HG03439 (cell line): ENCODE data around the gene D2HGDH.
"Not testable (repeated sequence)": the region's sequence is repeated elsewhere in the genome, so short reads cannot be mapped to it uniquely, and the experiment has no call there.

Source experiments
- ATAC-seq: cut with Tn5 transposase; IDR thresholded peaks from one replicate; pipeline ENCODE4 v1.9.1; 2021; ENCODE audit warnings: mild to moderate bottlenecking, moderate library complexity; ENCODE audit not compliant: unreplicated experiment

Gene D2HGDH

DNA sequence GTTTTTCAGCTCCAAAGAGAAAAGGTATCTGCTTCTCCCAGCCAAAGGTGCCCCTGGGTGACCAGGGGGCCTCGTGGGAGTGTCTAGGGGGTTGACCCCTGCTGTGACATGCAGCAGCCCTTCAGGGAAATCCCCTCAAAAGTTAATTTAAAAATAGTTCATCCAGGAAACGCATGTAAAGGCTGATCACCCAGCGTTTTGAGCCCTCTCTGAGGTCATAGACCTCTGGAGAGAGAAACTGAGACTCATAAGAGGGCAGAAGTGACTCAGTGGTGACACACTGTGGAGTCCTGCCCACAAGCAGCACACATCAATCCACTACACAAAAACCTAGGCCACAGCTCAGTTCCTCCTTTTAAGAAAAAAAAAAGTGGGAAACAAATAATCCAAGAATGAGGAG, 54.1 kb downstream of the D2HGDH start:
- peak; percentile 77 for ATAC-seq

GRCh38 chr2:241791385-241791784, 57.0 kb downstream of the D2HGDH start:
- not testable (repeated sequence) for ATAC-seq

- ATAC-seq = no peak
Observed at GRCh38 chr2:241793385-241793784, 59.0 kb downstream of the D2HGDH start.

DNA sequence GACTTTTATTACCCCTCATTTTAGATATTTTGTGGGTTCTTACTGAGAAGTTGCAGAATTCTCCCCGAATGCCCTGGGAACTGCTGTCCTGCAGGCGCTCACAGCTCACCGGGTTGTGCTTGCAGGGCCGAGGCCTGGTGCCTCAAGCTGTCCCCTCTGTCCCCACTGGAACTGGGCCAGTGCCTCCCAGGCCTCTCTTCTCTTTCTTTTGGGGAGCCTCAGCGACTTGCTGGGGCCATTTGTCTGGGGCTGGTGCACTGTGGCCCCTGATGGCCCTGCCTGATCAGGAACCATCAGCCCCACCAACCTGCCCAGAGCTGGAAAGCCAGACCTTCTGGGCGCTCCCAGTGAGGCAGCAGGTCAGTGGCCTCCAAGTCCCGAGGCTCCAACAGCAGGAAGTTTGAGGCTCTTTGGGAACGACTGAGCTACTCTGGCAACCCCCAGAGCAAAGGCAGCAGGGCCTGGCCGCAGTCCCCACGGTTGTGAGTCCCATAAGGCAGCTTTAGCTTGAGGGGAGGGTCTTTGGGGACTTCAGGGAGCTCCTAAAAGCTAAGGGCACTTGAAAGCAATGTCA, 59.9 kb downstream of the D2HGDH start:
- ATAC-seq = no peak

DNA sequence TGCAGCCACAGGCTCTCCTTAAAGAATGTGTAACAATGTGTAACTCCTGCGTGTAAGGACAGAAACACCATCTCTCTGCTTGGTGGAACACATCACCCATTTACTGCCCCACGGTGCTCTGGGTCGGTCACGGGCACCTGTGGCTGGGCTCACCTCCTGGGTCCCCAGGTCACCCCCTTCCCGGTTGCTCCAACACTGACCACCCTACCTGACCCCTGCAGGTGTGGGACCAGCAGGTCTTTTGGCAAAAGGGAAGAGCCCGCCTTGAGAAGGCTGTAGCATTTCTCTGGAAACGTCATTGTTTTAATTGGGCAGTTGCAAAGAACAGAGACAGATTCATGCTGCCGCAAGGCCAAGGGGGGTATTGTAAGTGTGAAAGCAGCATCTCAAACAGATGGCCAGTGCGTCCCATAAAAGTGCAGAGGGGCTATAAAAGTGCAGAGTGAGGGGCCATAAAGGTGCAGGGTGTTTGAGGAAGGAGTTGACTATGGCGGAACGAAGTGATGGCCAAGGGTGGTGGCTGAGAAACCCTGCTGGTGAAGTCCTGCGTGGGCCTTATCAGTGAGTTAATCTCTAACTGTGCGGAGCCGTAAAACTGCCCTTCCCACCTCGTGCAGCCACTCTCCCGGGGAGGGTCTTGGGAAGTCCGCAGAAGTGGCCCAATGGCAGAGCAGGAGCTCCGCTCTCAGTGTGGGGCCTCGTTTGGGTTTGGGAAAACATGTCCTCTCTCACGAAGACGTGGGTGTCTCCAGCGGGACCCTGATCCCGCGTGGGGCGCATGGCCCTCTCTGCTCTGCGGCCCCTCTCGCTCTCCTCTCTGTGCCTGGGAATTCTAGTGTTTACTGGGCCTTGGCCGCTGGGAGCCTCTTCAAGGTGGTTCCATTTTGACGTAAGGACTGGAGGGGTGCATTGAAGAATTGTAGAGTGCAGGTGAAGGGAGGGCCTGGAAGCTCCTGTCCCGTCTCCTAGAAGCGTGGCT, 60.9 kb downstream of the D2HGDH start:
- no peak for ATAC-seq

GRCh38 chr2:241796209-241796608, 61.8 kb downstream of the D2HGDH start:
- no peak for ATAC-seq

DNA sequence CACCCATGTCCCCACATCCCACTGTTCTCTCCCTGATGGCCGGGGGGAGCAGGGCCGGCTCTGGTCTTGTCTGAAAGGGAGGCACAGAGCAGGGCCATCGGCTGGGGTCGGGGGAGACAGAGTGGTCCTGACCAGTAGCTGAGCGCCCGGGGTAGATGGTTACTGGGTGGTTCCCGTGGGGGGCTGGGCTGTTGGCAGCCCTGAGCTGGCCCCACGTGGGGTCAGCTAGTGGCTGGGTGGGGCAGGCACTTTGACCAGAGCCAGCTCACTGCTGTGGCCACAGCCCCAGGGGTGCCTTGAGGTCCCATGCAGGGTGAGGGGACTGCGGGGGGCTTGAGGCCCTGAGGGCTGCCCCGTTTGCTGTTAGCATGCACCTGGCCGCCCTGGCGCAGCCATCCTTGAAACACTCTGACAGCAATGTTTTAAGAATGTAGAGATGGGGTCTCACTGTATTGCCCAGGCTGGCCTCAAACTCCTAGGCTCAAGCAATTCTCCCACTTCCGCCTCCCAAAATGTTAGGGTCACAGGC, 62.2 kb downstream of the D2HGDH start:
- no peak for ATAC-seq

GRCh38 chr2:241797441-241798080, 63.1 kb downstream of the D2HGDH start:
- ATAC-seq = no peak

GRCh38 chr2:241798081-241798630, 63.7 kb downstream of the D2HGDH start:
- no peak for ATAC-seq

GRCh38 chr2:241798631-241799521, 64.4 kb downstream of the D2HGDH start:
- no peak for ATAC-seq

DNA sequence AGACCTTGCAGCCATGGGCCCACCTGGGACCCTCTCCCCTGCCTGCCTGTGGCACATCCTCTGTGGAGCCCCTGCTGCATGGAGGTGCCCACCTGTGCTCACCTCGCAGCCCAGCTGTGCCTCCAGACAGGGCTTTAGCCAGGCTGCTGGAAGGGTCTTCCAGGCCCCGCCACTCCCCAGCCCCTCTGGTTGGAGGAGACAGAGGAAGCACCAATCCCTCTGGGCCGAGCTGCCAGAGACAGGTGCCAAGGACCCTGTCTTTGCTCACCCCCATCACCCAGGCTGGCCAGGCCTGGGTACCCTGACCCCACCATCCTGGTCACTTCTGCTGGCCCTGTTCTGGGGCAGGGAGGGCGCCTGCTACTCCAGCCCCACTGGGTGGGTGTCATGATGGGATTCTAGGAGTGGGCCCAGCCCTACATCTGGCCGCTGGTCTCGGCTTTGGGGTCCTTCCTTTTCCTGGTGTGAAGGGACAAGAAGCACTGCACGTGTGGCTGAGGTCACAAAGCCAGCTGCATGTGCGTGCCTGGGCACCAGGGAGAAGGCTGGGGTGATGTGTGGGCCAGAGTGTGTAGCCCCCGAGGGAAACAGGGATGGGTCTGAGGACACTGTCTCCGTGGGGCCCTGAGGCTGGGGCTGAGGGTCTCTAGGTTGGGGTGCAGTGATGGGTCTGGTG, 65.2 kb downstream of the D2HGDH start:
- ATAC-seq = no peak

- not testable (repeated sequence) for ATAC-seq
Observed at GRCh38 chr2:241800198-241800903, 65.9 kb downstream of the D2HGDH start.

GRCh38 chr2:241801611-241802420, 67.4 kb downstream of the D2HGDH start:
- no peak for ATAC-seq

DNA sequence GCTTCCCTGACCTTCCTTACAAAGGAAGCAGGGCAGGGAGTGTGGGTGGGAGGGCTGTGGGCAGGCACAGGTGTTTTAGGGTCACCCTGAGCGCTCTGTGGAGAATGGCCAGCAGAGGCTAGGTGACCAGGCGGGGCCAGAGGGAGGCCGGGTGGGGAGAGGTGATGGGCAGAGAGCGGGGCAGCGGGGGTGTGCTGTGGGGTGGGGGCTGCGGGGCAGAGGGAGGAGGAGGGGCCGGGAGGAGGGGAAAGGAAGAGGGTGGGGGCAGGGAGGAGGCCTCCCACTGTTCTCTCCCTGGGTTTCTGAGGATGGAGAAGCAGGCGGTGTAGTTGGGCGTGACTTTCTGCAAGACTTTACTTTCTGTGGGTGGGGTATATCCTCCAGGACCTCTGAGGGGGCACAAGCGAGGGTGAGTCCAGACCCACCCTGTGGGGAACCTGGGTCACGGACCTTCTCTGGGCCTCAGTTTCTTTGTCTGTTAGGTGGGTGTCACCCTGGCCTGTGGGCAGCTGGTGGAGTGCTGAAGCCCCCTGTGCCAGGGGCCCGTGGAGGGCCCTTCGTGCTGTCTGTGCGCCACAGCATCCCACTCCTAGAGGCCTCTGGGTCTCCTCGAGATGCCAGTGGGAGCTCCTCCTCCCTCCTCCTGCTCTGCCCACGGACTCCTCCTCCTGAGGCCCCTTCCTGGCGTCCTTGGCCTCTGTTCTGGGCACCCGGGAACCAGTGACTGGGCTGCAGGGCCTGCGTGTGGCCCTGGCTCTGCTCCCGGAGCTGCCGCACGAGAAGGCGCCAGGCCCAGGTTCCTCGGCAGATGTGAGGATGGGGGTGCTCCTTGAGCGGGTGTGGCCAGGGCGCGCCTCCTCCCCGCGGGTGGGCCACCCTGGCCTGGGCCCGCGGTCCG, 68.2 kb downstream of the D2HGDH start:
- ATAC-seq = no peak

DNA sequence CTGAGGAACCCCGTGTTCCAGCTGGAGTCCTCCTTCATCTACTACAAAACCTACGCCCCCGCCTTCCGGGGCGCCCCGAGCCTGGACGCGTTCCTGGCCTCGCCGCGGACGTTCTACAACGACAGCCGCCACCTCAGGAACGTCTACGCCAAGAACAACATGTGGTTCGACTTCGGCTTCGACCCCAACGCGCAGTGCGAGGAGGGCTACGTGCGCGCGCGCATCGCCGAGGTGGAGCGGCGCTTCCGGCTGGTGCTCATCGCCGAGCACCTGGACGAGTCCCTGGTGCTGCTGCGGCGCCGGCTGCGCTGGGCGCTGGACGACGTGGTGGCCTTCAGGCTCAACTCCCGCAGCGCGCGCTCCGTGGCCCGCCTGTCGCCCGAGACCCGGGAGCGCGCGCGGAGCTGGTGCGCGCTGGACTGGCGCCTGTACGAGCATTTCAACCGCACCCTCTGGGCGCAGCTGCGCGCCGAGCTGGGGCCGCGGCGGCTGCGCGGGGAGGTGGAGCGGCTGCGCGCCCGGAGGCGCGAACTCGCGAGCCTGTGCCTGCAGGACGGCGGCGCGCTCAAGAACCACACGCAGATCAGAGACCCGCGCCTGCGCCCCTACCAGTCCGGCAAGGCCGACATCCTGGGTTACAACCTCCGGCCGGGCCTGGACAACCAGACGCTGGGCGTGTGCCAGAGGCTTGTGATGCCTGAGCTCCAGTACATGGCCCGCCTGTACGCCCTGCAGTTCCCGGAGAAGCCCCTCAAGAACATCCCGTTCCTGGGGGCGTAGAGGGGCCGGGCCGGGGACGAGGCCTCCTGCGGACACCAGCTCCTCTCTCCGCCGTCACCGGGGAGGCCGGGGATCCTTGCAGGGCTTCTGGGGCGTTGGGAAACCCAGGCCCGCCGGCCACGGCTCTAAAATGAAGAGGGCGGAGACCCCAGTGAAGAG, 69.2 kb downstream of the D2HGDH start:
- ATAC-seq = no peak
